Putamen (tissue), 1 donor: ENCODE data around the gene TMUB2.
"Not testable (repeated sequence)": the region's sequence is repeated elsewhere in the genome, so short reads cannot be mapped to it uniquely, and the experiment has no call there.

ENCODE experiments used
- DNase-seq: peaks from one replicate; pipeline ENCODE4 v3.0.0-alpha.2; 2016; ENCODE audit warnings: low spot score

TMUB2 gene

GRCh38 chr17:44186307-44187130 lies at the start of gene TMUB2:
Gene TMUB2 (plus strand): TSS chr17:44186972. CDS start chr17:44187709, 737 bp downstream.
- peak; percentile 100 for DNase-seq

GRCh38 chr17:44137891-44138709 lies 48.7 kb upstream of the TMUB2 start:
- DNase-seq: peak; percentile 88

- DNase-seq: not testable (repeated sequence)
Measured at GRCh38 chr17:44143921-44144320, 42.9 kb upstream of the TMUB2 start.

GRCh38 chr17:44144966-44145739 lies 41.6 kb upstream of the TMUB2 start:
- no peak for DNase-seq

- peak; percentile 60 for DNase-seq
Measured at GRCh38 chr17:44146375-44147346, 40.1 kb upstream of the TMUB2 start.

GRCh38 chr17:44147812-44148211 lies 39.0 kb upstream of the TMUB2 start:
- no peak for DNase-seq

- not testable (repeated sequence) for DNase-seq
Measured at GRCh38 chr17:44149066-44149465, 37.7 kb upstream of the TMUB2 start.

GRCh38 chr17:44149750-44150329 lies 36.9 kb upstream of the TMUB2 start:
- no peak for DNase-seq

- no peak for DNase-seq
Measured at GRCh38 chr17:44152875-44153274, 33.9 kb upstream of the TMUB2 start.

- no peak for DNase-seq
Measured at GRCh38 chr17:44155488-44155887, 31.3 kb upstream of the TMUB2 start.

GRCh38 chr17:44159519-44160210 lies 27.1 kb upstream of the TMUB2 start:
- no peak for DNase-seq

GRCh38 chr17:44164476-44164875 lies 22.3 kb upstream of the TMUB2 start:
- no peak for DNase-seq

- DNase-seq: no peak
Measured at GRCh38 chr17:44167181-44167861, 19.5 kb upstream of the TMUB2 start.

- no peak for DNase-seq
Measured at GRCh38 chr17:44170135-44170498, 16.7 kb upstream of the TMUB2 start.

- DNase-seq: no peak
Measured at GRCh38 chr17:44170499-44171201, 16.1 kb upstream of the TMUB2 start, which contains the start of gene ASB16. Gene ASB16 (plus strand): TSS chr17:44170704. CDS start chr17:44170790, 86 bp downstream.

GRCh38 chr17:44171931-44172455 lies 14.8 kb upstream of the TMUB2 start:
- DNase-seq: no peak

- DNase-seq: no peak
Measured at GRCh38 chr17:44174427-44174826, 12.3 kb upstream of the TMUB2 start.

- no peak for DNase-seq
Measured at GRCh38 chr17:44176257-44176656, 10.5 kb upstream of the TMUB2 start.
